K562 (cell line): ENCODE measurements around the gene API5. TPM values are rescaled to one million over a fixed set of nuclear protein-coding genes. Genes with fewer than 3 reads are reported as not detected.

Source experiments
- BCLAF1 ChIP-seq, 2 experiments: fragments of 450-650 bp in 1 of 2; IDR thresholded peaks; 2 replicates each; pipeline ENCODE4 v1.6.1; 2011 to 2017; ENCODE audit warnings: low read depth in 2 of 2, antibody characterized with exemption in 1 of 2, borderline replicate concordance in 1 of 2, low read length in 1 of 2, mild to moderate bottlenecking in 1 of 2, mixed read lengths in 1 of 2; ENCODE audit not compliant: control insufficient read depth in 1 of 2
- BHLHE40 ChIP-seq: IDR thresholded peaks from 2 replicates; pipeline ENCODE4 v1.6.1; 2011; ENCODE audit warnings: low read length, improper control_type of control experiment
- BRCA1 ChIP-seq, 2 experiments: fragments of 450-650 bp in 1 of 2; sonication (generic) in 1 of 2; formaldehyde crosslinking in 1 of 2; IDR thresholded peaks; 2 replicates each; pipeline versions ENCODE4 v1.5.0 to v1.6.1; 2017 to 2020; ENCODE audit warnings: mild to moderate bottlenecking in 1 of 2, missing genetic modification reagents in 1 of 2
- E2F6 ChIP-seq, 2 experiments: IDR thresholded peaks; 2 replicates each; pipeline ENCODE4 v1.6.1; 2011; ENCODE audit warnings: borderline replicate concordance in 1 of 2, control low read depth in 1 of 2, low read depth in 1 of 2, low read length in 1 of 2, mild to moderate bottlenecking in 1 of 2, mixed read lengths in 1 of 2, moderate library complexity in 1 of 2; ENCODE audit not compliant: insufficient read depth in 1 of 2, insufficient read length in 1 of 2, poor library complexity in 1 of 2, severe bottlenecking in 1 of 2; ENCODE audit errors: extremely low read depth in 1 of 2
- EHMT2 ChIP-seq: fragments of 450-650 bp; IDR thresholded peaks from 2 replicates; pipeline ENCODE4 v1.6.1; 2018; ENCODE audit warnings: antibody characterized with exemption
- FOXJ2 ChIP-seq: fragments of 200-800 bp; sonication (Bioruptor generic); IDR thresholded peaks from 2 replicates; pipeline ENCODE4 v1.6.1; 2016; ENCODE audit warnings: missing genetic modification characterization, missing compliant biosample characterization
- NFXL1 ChIP-seq: fragments of 450-650 bp; formaldehyde crosslinking; IDR thresholded peaks from 2 replicates; pipeline ENCODE4 v1.4.0; 2021; ENCODE audit warnings: mild to moderate bottlenecking
- POLR2AphosphoS5 ChIP-seq: IDR thresholded peaks from 2 replicates; pipeline ENCODE4 v1.6.1; 2011; ENCODE audit warnings: mild to moderate bottlenecking, low read depth, low read length, moderate library complexity; ENCODE audit not compliant: control insufficient read depth, insufficient read depth
- SMAD4 ChIP-seq: fragments of 250-450 bp; sonication (Bioruptor Pico); conservative IDR thresholded peaks from 2 replicates; pipeline ENCODE4 v1.8.0; 2021; ENCODE audit warnings: inconsistent platforms, mild to moderate bottlenecking, moderate library complexity
- SMARCC2 ChIP-seq: fragments of 450-650 bp; IDR thresholded peaks from 2 replicates; pipeline ENCODE4 v1.6.1; 2017; ENCODE audit warnings: antibody characterized with exemption, moderate library complexity, mild to moderate bottlenecking, low read depth
- SRSF3 ChIP-seq: fragments of 200-400 bp; formaldehyde crosslinking; IDR thresholded peaks from 2 replicates; pipeline ENCODE4 v1.6.1; 2016; ENCODE audit warnings: mild to moderate bottlenecking, low read length, moderate library complexity; ENCODE audit not compliant: insufficient read depth
- STAT6 ChIP-seq: sonication (generic); formaldehyde crosslinking; IDR thresholded peaks from 2 replicates; pipeline ENCODE4 v1.8.1; 2023; ENCODE audit warnings: mild to moderate bottlenecking, missing genetic modification reagents
- U2AF2 ChIP-seq: fragments of 200-400 bp; formaldehyde crosslinking; optimal IDR thresholded peaks from 2 replicates; pipeline ENCODE3; 2017; ENCODE audit warnings: low read depth, mild to moderate bottlenecking, low read length
- ZFP30 ChIP-seq: fragments of 250-450 bp; sonication (Bioruptor Pico); IDR thresholded peaks from 2 replicates; pipeline ENCODE4 v1.8.0; 2022; ENCODE audit warnings: moderate library complexity, mild to moderate bottlenecking, inconsistent platforms, borderline replicate concordance
- ZNF165 ChIP-seq: fragments of 250-450 bp; sonication (Bioruptor Pico); IDR thresholded peaks from 2 replicates; pipeline ENCODE4 v1.4.0; 2020; ENCODE audit warnings: borderline replicate concordance
- ZNF639 ChIP-seq, 2 experiments: fragments of 200-800 bp in 1 of 2; sonication (Bioruptor generic) in 1 of 2; sonication (generic) in 1 of 2; formaldehyde crosslinking in 1 of 2; IDR thresholded peaks in 1 of 2; conservative IDR thresholded peaks in 1 of 2; 2 replicates each; pipeline versions ENCODE4 v1.5.0 to v1.6.1; 2016 to 2020; ENCODE audit warnings: missing compliant biosample characterization in 1 of 2, missing genetic modification characterization in 1 of 2, missing genetic modification reagents in 1 of 2
- polyA plus RNA-seq, 8 experiments: library from polyadenylated mRNA; depleted of rRNA in 4 of 8; stranded (reverse) in 5 of 8; unstranded in 3 of 8; fragments of >200 nt; fragmentation: Nextera tagmentation in 2 of 8; fragmentation: Illumina TruSeq in 1 of 8; extraction: Ambion mirVana in 2 of 8; extraction: Trizol in 1 of 8; gene quantifications; 2 replicates each; pipeline versions ENCODE4 v1.2.1 to v1.2.3, GENCODE V29; 2011 to 2014; ENCODE audit warnings: inconsistent platforms in 1 of 8, missing spikeins in 1 of 8
- total RNA-seq, 7 experiments: library from RNA; depleted of rRNA in 6 of 7; stranded (reverse); fragments of >200 nt in 6 of 7; fragmentation: Illumina TruSeq in 2 of 7; extraction: Trizol in 2 of 7; gene quantifications; 2 replicates each; pipeline versions ENCODE4 v1.2.1 to v1.2.3, GENCODE V29; 2011 to 2021; ENCODE audit warnings: low replicate concordance in 1 of 7

API5 gene
- total and polyA plus RNA-seq, 9 of the 15 experiments (the other 6 are each of a cell fraction or from before 2014, with no cell fraction given): 59.8 to 146 (median 123) TPM

- TF ChIP-seq POLR2AphosphoS5 (peak; percentile 72), U2AF2 (no peak), NFXL1 (CRISPR knock-in tag) (no peak), ZFP30 (CRISPR knock-in tag) (no peak), SRSF3 (no peak), ZNF639 (CRISPR knock-in tag; conservative IDR thresholded peaks at IDR 0.05 in 1 of 2, IDR thresholded peaks at IDR 0.05 in 1 of 2) (peak in 1 of 2 experiments; percentile 52; a peak in 1 of 4 replicates), BCLAF1 (IDR thresholded peaks at IDR 0.05; ENCODE audit: borderline replicate concordance in 1 of 2, control insufficient read depth in 1 of 2, low read depth in 2 of 2, low read length in 1 of 2) (0 out of 4 replicates have a peak, but pooled peaks of 1 of the 2 experiments have one; percentile 26), EHMT2 (no peak), ZNF165 (CRISPR knock-in tag) (no peak), SMARCC2 (no peak), BHLHE40 (0 out of 2 replicates have a peak, but pooled peaks have one; percentile 16), STAT6 (no peak), BRCA1 (IDR thresholded peaks at IDR 0.05) (no peak), BRCA1 (CRISPR knock-in tag; IDR thresholded peaks at IDR 0.05) (no peak), E2F6 (IDR thresholded peaks at IDR 0.05; ENCODE audit: borderline replicate concordance in 1 of 2, extremely low read depth in 1 of 2, insufficient read depth in 1 of 2, insufficient read length in 1 of 2, low read depth in 1 of 2, low read length in 1 of 2, poor library complexity in 1 of 2, severe bottlenecking in 1 of 2) (peak in 1 of 2 experiments; percentile 46), FOXJ2 (tag) (0 out of 2 replicates have a peak, but pooled peaks have one; percentile 36), SMAD4 (peak; percentile 69)
Observed at GRCh38 chr11:43311791-43312607, at the start of gene API5 (continued).
